ENCODE results near the gene GAK. TPM values are rescaled to one million over a fixed set of nuclear protein-coding genes. Genes with fewer than 3 reads are reported as not detected.

The GAK gene
- total RNA-seq, 6 experiments from 2014 or later, result 65.8 to 72.9 (median 69.1) TPM

DNA sequence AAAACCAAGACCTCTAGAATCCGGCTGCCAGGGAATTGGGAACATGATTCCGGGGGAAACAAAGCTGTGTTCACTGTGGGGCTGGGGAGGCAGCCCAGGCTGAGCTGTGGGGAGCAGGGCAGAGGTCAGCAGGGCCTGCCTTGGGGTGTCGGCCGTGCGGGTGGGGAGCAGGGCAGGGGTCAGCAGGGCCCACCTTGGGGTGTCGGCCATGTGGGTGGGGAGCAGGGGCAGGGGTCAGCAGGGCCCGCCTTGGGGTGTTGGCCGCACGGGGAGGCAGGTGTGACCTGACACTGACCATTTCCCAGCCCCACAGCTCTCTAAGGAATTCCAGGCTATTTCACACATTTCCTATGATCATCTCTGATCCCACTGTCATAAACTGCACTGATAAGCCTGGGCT is 60.6 kb downstream of the GAK start:
- Mint-ChIP-seq H3K27me3 (ENCODE audit: insufficient read depth) (no peaks in the 10 kb centered on the region; the same call in 1 of the 2 replicates), H3K4me3 (no peak overlapping the region), H3K4me1 (ENCODE audit: low read depth) (no peaks in the 10 kb centered on the region), H3K27ac (no peak overlapping the region), H3K36me3 (ENCODE audit: low read depth) (peaks cover 36% of the 10 kb centered on the region), H3K9me3 (no peaks in the 10 kb centered on the region)
- TF ChIP-seq, protein P1, sequence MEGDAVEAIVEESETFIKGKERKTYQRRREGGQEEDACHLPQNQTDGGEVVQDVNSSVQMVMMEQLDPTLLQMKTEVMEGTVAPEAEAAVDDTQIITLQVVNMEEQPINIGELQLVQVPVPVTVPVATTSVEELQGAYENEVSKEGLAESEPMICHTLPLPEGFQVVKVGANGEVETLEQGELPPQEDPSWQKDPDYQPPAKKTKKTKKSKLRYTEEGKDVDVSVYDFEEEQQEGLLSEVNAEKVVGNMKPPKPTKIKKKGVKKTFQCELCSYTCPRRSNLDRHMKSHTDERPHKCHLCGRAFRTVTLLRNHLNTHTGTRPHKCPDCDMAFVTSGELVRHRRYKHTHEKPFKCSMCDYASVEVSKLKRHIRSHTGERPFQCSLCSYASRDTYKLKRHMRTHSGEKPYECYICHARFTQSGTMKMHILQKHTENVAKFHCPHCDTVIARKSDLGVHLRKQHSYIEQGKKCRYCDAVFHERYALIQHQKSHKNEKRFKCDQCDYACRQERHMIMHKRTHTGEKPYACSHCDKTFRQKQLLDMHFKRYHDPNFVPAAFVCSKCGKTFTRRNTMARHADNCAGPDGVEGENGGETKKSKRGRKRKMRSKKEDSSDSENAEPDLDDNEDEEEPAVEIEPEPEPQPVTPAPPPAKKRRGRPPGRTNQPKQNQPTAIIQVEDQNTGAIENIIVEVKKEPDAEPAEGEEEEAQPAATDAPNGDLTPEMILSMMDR (IDR thresholded peaks at IDR 0.05), result no peak
- no peak for DNase-seq

DNA sequence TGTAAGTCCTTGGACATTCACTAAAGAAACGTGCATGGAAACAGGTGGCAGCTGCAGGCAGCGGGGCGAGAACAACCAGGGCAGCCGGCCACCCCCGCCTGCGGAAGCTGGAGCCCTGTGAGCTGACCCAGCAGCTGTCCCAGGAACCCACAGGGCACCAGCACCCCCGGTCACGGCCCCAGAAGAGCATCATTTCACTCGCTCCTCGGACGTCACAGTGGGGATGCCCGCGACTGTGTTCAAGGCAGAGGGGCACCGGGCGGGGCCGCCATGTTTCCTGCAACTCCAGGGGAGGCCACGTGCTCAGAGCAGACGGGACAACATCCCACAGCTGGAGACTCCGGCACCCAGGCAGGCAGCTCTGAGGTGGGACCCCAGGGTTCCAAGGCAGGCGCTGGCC is 61.2 kb downstream of the GAK start:
- H3K9me3 Mint-ChIP-seq, result no peaks in the 10 kb centered on the region
- peaks cover 36% of the 10 kb centered on the region for H3K36me3 Mint-ChIP-seq (ENCODE audit: low read depth)
- H3K4me1 Mint-ChIP-seq (ENCODE audit: low read depth), result no peaks in the 10 kb centered on the region
- no peaks in the 10 kb centered on the region; the same call in 1 of the 2 replicates for H3K27me3 Mint-ChIP-seq (ENCODE audit: insufficient read depth)
- H3K27ac Mint-ChIP-seq, result no peak overlapping the region
- DNase-seq, result no peak
- no peak overlapping the region for H3K4me3 Mint-ChIP-seq
- TF ChIP-seq, protein P1 (IDR thresholded peaks at IDR 0.05), result no peak

DNA sequence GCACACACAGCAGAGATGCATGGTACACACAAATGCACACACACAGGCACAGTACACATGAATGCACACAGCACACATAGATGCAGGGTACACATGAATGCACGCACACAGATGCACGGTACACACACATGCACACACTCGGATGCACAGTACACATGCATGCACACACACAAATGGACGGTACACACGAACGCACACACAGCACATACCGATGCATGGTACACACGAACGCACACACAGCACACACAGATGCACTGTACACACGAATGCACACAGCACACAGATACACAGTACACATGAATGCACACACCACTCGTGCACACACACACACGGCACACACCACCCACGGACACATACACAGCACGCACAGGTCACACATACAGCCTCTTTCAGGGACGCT is 62.3 kb downstream of the GAK start:
- Mint-ChIP-seq H3K36me3 (ENCODE audit: low read depth) (peaks cover 31% of the 10 kb centered on the region), H3K27ac (no peak overlapping the region)

DNA sequence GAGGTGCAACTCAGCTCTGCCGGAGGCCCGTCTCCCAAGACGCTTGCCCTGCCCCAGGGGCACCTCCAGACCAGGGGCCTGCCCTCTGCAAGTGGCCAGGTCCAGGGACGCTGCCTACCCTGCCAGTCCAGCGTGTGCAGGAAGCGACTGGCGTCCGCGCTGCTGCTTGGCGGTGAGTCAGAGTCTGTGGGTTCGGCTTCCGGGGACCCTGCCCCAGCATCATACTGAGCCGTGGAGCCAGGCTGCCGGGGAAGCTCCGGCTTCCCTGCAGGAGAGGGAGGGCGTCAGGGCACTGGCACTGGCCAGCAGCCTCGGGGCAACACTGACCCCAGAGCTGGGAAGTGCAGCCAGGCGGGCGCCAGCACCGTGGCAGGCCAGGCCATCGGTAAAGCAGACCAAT is 63.7 kb downstream of the GAK start:
- no peak for DNase-seq
- no peak overlapping the region for H3K27ac Mint-ChIP-seq
- H3K36me3 Mint-ChIP-seq (ENCODE audit: low read depth), result peaks cover 26% of the 10 kb centered on the region
- H3K4me1 Mint-ChIP-seq (ENCODE audit: low read depth), result no peaks in the 10 kb centered on the region
- no peak overlapping the region for H3K4me3 Mint-ChIP-seq
- H3K27me3 Mint-ChIP-seq (ENCODE audit: insufficient read depth), result no peaks in the 10 kb centered on the region; the same call in 1 of the 2 replicates
- no peaks in the 10 kb centered on the region for H3K9me3 Mint-ChIP-seq
- TF ChIP-seq, protein P1 (IDR thresholded peaks at IDR 0.05), result no peak

More for the DNA sequence above, 62.3 kb downstream of the GAK start:
- H3K4me1 Mint-ChIP-seq (ENCODE audit: low read depth), result no peaks in the 10 kb centered on the region
- DNase-seq, result no peak
- TF ChIP-seq, protein P1 (IDR thresholded peaks at IDR 0.05), result no peak
- H3K4me3 Mint-ChIP-seq, result no peak overlapping the region
- H3K27me3 Mint-ChIP-seq (ENCODE audit: insufficient read depth), result no peaks in the 10 kb centered on the region; the same call in 1 of the 2 replicates
- no peaks in the 10 kb centered on the region for H3K9me3 Mint-ChIP-seq

DNA sequence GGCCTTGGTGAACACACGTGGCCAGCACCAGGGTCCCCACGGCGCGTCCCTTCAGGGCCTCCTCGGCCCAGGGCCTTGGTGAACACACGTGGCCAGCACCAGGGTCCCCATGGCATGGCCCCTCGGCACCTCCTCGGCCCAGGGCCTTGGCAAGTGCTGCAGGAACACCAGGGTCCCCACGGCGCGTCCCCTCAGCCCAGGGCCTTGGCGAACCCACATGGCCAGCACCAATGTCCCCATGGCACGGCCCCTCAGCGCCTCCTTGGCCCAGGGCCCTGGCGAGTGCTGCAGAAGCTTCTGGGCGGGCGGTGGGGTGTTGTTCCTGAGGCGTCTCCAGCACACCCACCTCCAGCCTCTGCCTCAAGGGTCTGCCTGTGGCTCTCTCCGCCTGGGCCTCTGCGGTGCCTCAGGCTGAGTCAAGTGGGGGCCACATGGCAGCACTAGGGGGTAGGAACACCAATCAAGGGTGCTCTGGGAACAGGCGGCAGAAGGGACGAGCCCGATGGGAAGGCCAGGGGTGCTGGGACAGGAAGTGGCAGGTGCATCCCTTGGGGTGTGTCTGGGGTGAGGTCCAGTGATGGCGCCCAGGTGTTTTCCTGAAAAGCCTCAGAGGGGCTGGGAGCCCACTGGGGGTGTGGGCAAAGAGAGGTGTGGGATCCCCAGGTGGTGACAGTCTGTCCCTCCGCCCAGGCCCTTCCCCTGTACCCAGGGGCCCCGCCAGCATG is 64.4 kb downstream of the GAK start:
- no peak for DNase-seq
- no peaks in the 10 kb centered on the region for H3K9me3 Mint-ChIP-seq
- no peaks in the 10 kb centered on the region for H3K4me1 Mint-ChIP-seq (ENCODE audit: low read depth)

More for the DNA sequence above, 64.4 kb downstream of the GAK start:
- H3K27ac Mint-ChIP-seq, result no peak overlapping the region
- no peak overlapping the region for H3K4me3 Mint-ChIP-seq
- no peaks in the 10 kb centered on the region; the same call in 1 of the 2 replicates for H3K27me3 Mint-ChIP-seq (ENCODE audit: insufficient read depth)
- peaks cover 28% of the 10 kb centered on the region for H3K36me3 Mint-ChIP-seq (ENCODE audit: low read depth)
- TF ChIP-seq, protein P1 (IDR thresholded peaks at IDR 0.05), result no peak
